Peyer's patch (tissue), 4 donors: ENCODE data around the gene ECSIT. TPM values are rescaled to one million over a fixed set of nuclear protein-coding genes. Genes with fewer than 3 reads are reported as not detected.
"Not testable (repeated sequence)": the region's sequence is repeated elsewhere in the genome, so short reads cannot be mapped to it uniquely, and the experiment has no call there.

Experiments
- DNase-seq, 3 donors: peaks; one replicate each; pipeline ENCODE4 v3.0.0-alpha.2; 2017 to 2019
- H3K27ac ChIP-seq, 4 donors: fragments of 200-600 bp; sonication (generic); one replicate each; pipeline ENCODE4 v1.5.1; 2016 to 2019
- H3K27me3 ChIP-seq, 2 donors: fragments of 200-600 bp; sonication (generic); one replicate each; pipeline ENCODE4 v1.5.1; 2019
- H3K36me3 ChIP-seq, 3 donors: fragments of 200-600 bp; sonication (generic); one replicate each; pipeline ENCODE4 v1.5.1; 2016 to 2019
- H3K4me1 ChIP-seq, 4 donors: fragments of 200-600 bp; sonication (generic); one replicate each; pipeline ENCODE4 v1.5.1; 2016 to 2019
- H3K4me3 ChIP-seq, 4 donors: fragments of 200-600 bp; sonication (generic); 1 replicate in 3 of 4; 2 replicates in 1 of 4; pipeline ENCODE4 v1.5.1; 2016 to 2019; ENCODE audit warnings: mild to moderate bottlenecking in 1 of 4
- H3K9me3 ChIP-seq, 4 donors: fragments of 200-600 bp; sonication (generic); one replicate each; pipeline ENCODE4 v1.5.1; 2016 to 2019; ENCODE audit warnings: mild to moderate bottlenecking in 1 of 4
- POLR2A ChIP-seq, 2 donors: fragments of 450-650 bp; IDR thresholded peaks; one replicate each; pipeline ENCODE4 v1.5.1; 2017; ENCODE audit warnings: antibody characterized with exemption in 2 of 2, mild to moderate bottlenecking in 2 of 2, moderate library complexity in 2 of 2
- total RNA-seq, 4 donors: library from RNA; depleted of rRNA; stranded (reverse); fragments of >200 nt; gene quantifications; one replicate each; pipeline ENCODE4 v1.1.0, GENCODE V29; 2016
- TF ChIP-seq, protein P1 (sequence below), 6 experiments: fragments of 450-650 bp in 4 of 6; fragments of 200-600 bp in 2 of 6; sonication (generic) in 1 of 6; IDR thresholded peaks; one replicate each; pipeline ENCODE4 v1.5.1; 2017 to 2019; ENCODE audit warnings: antibody characterized with exemption in 6 of 6, mild to moderate bottlenecking in 3 of 6, moderate library complexity in 1 of 6

ECSIT gene
- total RNA-seq, 4 donors from 2014 or later: 50.1 to 94.0 (median 70.4) TPM

DNA sequence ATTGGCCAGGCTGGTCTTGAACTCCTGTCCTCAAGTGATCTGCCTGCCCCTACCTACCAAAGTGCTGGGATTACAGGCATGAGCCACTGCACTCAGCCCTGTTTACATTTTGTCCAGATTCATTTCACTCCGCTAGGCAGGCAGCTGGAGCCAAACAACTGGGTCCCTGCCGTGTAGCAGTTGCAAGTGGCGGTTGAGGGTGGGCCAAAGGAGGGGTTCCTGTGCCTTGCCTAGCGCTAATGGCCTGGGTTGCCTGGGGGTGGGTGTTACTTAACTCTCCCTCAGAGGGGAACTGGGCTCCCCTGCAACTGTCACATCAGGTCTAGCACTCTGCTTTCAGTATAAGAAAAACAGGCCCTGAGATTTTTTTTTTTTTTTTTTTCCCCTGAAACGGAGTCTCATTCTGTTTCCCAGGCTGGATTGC, 41.1 kb upstream of the ECSIT start:
- DNase-seq: no peak
- peak overlapping the region in 1 of 4 donors; percentile 35 for H3K27ac ChIP-seq
- H3K4me3 ChIP-seq: no peak overlapping the region
- TF ChIP-seq, protein P1, sequence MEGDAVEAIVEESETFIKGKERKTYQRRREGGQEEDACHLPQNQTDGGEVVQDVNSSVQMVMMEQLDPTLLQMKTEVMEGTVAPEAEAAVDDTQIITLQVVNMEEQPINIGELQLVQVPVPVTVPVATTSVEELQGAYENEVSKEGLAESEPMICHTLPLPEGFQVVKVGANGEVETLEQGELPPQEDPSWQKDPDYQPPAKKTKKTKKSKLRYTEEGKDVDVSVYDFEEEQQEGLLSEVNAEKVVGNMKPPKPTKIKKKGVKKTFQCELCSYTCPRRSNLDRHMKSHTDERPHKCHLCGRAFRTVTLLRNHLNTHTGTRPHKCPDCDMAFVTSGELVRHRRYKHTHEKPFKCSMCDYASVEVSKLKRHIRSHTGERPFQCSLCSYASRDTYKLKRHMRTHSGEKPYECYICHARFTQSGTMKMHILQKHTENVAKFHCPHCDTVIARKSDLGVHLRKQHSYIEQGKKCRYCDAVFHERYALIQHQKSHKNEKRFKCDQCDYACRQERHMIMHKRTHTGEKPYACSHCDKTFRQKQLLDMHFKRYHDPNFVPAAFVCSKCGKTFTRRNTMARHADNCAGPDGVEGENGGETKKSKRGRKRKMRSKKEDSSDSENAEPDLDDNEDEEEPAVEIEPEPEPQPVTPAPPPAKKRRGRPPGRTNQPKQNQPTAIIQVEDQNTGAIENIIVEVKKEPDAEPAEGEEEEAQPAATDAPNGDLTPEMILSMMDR (IDR thresholded peaks at IDR 0.05): no peak
- no peak for TF ChIP-seq POLR2A (IDR thresholded peaks at IDR 0.05)
- H3K36me3 ChIP-seq: no peaks in the 10 kb centered on the region
- H3K4me1 ChIP-seq: no peaks in the 10 kb centered on the region
- no peaks in the 10 kb centered on the region for H3K27me3 ChIP-seq
- H3K9me3 ChIP-seq: no peaks in the 10 kb centered on the region

DNA sequence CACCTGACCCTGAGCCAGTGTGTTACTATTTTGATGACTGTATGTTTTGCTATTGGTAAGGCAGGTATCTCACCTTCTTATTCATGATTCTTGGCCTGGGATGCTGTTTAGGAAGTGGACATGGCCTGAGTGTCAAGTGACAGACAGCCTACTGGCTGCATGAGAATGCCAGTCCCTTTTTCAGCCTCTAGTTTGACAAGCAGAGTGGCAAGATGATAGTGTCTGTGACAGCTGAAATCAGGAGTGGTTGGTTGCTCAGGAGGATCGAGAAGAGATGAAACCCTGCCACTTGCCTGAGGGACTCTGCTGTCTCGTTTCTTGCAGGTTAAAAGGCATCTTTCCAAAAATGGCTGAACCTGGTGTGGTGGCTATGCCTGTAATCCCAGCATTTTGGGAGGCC, 37.2 kb upstream of the ECSIT start:
- no peak overlapping the region for H3K4me3 ChIP-seq
- no peak for DNase-seq
- TF ChIP-seq POLR2A (IDR thresholded peaks at IDR 0.05): no peak
- TF ChIP-seq, protein P1 (IDR thresholded peaks at IDR 0.05): no peak
- H3K9me3 ChIP-seq: no peaks in the 10 kb centered on the region
- H3K4me1 ChIP-seq: no peaks in the 10 kb centered on the region
- no peaks in the 10 kb centered on the region for H3K27me3 ChIP-seq
- H3K27ac ChIP-seq: peak overlapping the region in 1 of 4 donors; percentile 62
- no peaks in the 10 kb centered on the region for H3K36me3 ChIP-seq

DNA sequence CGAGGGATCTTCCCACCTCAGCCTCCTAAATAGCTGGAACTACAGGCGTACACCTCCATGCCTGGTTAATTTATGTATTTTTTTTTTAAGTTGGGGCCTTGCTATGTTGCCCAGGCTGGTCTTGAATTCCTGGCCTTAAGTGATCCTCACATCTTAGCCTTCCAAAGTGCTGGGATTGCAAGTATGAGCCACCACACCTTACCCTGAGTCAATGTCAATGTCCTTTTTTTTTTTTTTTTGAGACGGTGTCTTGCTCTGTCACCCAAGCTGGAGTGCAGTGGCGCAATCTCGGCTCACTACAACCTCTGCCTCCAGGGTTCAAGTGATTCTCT, 36.7 kb upstream of the ECSIT start:
- not testable (repeated sequence) for H3K4me1 ChIP-seq, DNase-seq, H3K27me3 ChIP-seq, H3K36me3 ChIP-seq, H3K4me3 ChIP-seq, H3K9me3 ChIP-seq
- peak overlapping the region in 1 of 4 donors; percentile 62 for H3K27ac ChIP-seq

DNA sequence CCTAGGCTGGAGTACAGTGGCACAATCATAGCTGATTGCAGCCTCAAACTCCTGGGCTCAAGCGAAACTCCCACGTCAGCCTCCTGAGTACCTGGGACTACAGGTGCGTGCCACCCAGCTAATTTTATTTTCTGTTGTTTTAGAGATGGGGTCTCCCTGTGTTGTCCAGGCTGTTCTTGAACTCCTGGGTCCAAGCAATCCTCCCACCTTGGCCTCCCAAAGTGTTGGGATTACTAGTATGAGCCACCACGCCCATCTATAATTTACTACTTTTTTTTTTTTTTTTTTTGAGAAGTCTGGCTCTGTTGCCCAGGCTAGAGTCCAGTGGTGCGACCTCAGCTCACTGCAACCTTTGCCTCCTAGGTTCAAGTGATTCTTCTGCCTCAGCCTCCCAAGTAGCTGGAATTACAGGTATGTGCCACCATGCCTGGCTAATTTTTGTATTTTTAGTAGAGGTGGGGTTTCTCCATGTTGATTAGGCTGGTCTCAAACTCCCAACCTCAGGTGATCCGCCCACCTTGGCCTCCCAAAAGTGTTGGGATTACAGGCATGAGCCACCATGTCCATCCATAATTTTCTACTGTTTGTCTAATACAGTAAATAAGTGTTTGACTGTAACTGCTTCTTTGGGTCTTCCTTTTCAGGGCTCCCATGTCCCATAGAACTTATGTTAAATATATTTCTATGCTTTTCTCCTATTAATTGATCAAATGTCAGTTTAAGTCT, 35.3 kb upstream of the ECSIT start:
- H3K4me1 ChIP-seq, H3K36me3 ChIP-seq, DNase-seq, H3K9me3 ChIP-seq, H3K4me3 ChIP-seq, H3K27me3 ChIP-seq: not testable (repeated sequence)
- peak overlapping the region in 1 of 4 donors; percentile 62 for H3K27ac ChIP-seq

DNA sequence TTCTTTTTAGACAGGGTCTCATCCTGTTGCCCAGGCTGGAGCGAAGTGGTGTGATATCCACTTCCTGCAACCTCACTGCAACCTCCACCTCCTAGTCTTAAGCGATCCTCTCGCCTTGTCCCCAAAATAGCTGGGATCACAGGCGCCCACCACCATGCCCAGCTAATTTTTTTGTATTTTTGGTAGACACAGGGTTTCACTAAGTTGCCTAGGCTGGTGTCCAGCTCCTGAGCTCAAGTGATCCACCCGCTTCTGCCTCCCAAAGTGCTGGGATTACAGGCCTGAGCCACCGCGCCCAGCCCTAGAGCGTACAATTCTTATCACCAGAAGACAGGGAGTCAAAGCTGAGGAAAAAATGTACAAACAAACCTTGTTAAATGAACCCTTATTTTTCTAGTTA, 34.6 kb upstream of the ECSIT start:
- Histone ChIP-seq H3K36me3 (no peaks in the 10 kb centered on the region), H3K27me3 (no peaks in the 10 kb centered on the region), H3K27ac (peak overlapping the region in 1 of 4 donors; percentile 62), H3K4me1 (peaks cover 0 to 6% (median 2%) of the 10 kb centered on the region in 4 donors), H3K9me3 (no peaks in the 10 kb centered on the region), H3K4me3 (no peak overlapping the region)
- DNase-seq: no peak
- TF ChIP-seq POLR2A (IDR thresholded peaks at IDR 0.05): no peak
- TF ChIP-seq, protein P1 (IDR thresholded peaks at IDR 0.05): no peak

DNA sequence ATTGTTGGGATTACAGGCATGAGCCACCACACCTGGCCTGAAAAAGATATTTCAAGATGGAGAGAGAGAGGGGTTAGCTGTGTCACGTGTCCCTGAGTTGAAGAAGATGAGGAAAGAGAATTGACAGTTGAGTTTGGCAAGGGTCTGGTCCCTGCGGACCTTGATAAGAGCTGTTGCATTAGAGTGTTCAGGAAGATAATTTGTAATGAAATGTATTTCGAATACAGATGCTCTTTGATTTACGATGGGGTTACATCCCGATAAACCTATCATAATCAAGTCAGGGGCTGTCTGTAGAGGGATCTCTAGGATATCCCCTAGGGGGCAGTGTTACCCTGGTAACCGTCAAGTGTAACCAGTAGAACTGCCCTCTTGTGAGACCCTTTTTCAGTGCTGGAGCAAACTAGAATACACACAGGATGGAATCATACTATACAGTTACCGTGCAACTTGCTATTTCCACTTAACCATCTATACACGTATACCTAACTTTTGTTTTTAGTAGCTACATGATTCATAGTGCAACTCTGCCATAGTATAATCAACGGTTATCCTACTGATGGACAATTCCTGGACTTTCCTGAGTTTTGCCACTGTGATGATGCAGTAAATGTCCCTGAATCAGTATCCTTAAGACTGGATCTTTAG, 31.6 kb upstream of the ECSIT start:
- no peaks in the 10 kb centered on the region for H3K9me3 ChIP-seq
- TF ChIP-seq POLR2A (IDR thresholded peaks at IDR 0.05): no peak
- TF ChIP-seq, protein P1 (IDR thresholded peaks at IDR 0.05): peak; percentile 64 to 91 (median 71)
- peak overlapping the region in 2 of 4 donors; percentile 82 to 87 for H3K27ac ChIP-seq
- H3K4me3 ChIP-seq: peak overlapping the region in 1 of 4 donors; percentile 82
- H3K36me3 ChIP-seq: no peaks in the 10 kb centered on the region
- no peaks in the 10 kb centered on the region for H3K27me3 ChIP-seq
- H3K4me1 ChIP-seq: peaks cover 0 to 25% (median 9%) of the 10 kb centered on the region in 4 donors
- DNase-seq: peak in 2 of 3 donors; percentile 68 to 78
